Gastrocnemius medialis (tissue), 4 donors: ENCODE results near the gene GALNT2. TPM values are rescaled to one million over a fixed set of nuclear protein-coding genes. Genes with fewer than 3 reads are reported as not detected.

Experiments used
- ATAC-seq, 2 donors: fragments of 150-250 bp; one replicate each; pipeline ENCODE4 v1.9.1; 2016
- DNase-seq, 2 donors: peaks; one replicate each; pipeline ENCODE4 v3.0.0-alpha.2; 2019
- H3K27ac ChIP-seq, 4 donors: fragments of 200-600 bp; sonication (generic); 1 replicate in 1 of 4; 2 replicates in 3 of 4; pipeline ENCODE4 v1.5.1; 2016 to 2018; ENCODE audit warnings: mild to moderate bottlenecking in 2 of 4, moderate library complexity in 1 of 4
- H3K27me3 ChIP-seq, 3 donors: fragments of 200-600 bp; sonication (generic) in 2 of 3; 1 replicate in 1 of 3; 2 replicates in 2 of 3; pipeline versions ENCODE4 v1.5.1 to v1.6.0; 2016 to 2019; ENCODE audit warnings: mild to moderate bottlenecking in 1 of 3, moderate library complexity in 1 of 3
- H3K36me3 ChIP-seq, 2 donors: fragments of 200-600 bp; sonication (generic) in 1 of 2; one replicate each; pipeline ENCODE4 v1.5.1; 2017 to 2018
- H3K4me1 ChIP-seq, 2 donors: fragments of 200-600 bp; sonication (generic) in 1 of 2; one replicate each; pipeline ENCODE4 v1.5.1; 2016 to 2017; ENCODE audit warnings: mild to moderate bottlenecking in 2 of 2
- H3K4me3 ChIP-seq, 4 donors: fragments of 200-600 bp; sonication (generic) in 3 of 4; 1 replicate in 1 of 4; 2 replicates in 3 of 4; pipeline ENCODE4 v1.5.1; 2016 to 2019; ENCODE audit warnings: mild to moderate bottlenecking in 2 of 4
- H3K9me3 ChIP-seq, 3 donors: fragments of 200-600 bp; sonication (generic) in 2 of 3; 1 replicate in 1 of 3; 2 replicates in 2 of 3; pipeline ENCODE4 v1.5.1; 2016 to 2019
- POLR2A ChIP-seq, 2 donors: fragments of 450-650 bp; IDR thresholded peaks; one replicate each; pipeline ENCODE4 v1.6.1; 2017; ENCODE audit warnings: antibody characterized with exemption in 2 of 2, mild to moderate bottlenecking in 2 of 2, moderate library complexity in 2 of 2
- in situ Hi-C, 4 donors: fragments of 200-750 bp; cut with MboI; loops; one replicate each; pipeline versions ENCODE4 v1.15.0 to v1.8.0; 2017; ENCODE audit warnings: low sequenced_read_pairs in 4 of 4
- intact Hi-C: fragments of 100-400 bp; cut with DNase I; formaldehyde crosslinking; loops from one replicate; pipeline ENCODE4 v1.15.1; 2023; ENCODE audit warnings: low total_unique reads
- total RNA-seq, 4 donors: library from RNA; depleted of rRNA; stranded (reverse); fragments of >200 nt; gene quantifications; one replicate each; pipeline versions ENCODE4 v1.1.0 to v1.2.3, GENCODE V29; 2016
- TF ChIP-seq, protein P1 (sequence below), 5 experiments: fragments of 450-650 bp in 3 of 5; fragments of 200-600 bp in 2 of 5; sonication (generic) in 2 of 5; IDR thresholded peaks in 4 of 5; conservative IDR thresholded peaks in 1 of 5; 1 replicate in 4 of 5; 2 replicates in 1 of 5; pipeline ENCODE4 v1.5.1; 2016 to 2019; ENCODE audit warnings: antibody characterized with exemption in 5 of 5, mild to moderate bottlenecking in 3 of 5, moderate library complexity in 3 of 5

GALNT2 gene
- total RNA-seq, 4 donors from 2014 or later, result 73.7 to 106 (median 78.3) TPM

DNA sequence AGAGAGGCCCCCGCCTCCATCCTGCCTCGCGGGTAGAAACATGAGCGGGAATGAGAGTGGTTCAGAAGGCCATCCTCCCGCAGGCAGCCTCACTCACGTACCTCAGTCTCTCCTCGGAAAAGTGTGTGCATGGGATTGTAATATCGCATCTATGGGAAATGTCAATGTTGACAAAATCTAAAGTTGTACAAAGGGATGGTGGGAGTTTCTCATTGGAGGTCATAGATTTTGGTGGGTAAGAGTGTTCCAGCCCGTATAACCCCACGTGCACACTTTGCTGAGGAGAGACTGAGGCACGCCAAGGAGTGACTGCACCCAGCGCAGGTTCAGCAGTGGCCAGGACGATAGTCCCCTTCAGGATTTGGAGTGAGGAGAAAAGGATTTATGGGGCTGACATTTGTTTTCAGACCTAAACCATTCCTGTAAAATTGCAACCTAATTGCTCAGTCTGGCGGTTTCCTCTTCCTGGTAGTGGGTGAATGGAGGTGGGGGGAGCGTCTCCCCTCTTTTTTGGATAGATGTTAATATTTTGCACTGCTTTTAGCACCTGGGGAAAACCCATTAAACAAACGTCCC lies 59.6 kb downstream of the GALNT2 start:
- TF ChIP-seq POLR2A (IDR thresholded peaks at IDR 0.05), result no peak
- TF ChIP-seq, protein P1, sequence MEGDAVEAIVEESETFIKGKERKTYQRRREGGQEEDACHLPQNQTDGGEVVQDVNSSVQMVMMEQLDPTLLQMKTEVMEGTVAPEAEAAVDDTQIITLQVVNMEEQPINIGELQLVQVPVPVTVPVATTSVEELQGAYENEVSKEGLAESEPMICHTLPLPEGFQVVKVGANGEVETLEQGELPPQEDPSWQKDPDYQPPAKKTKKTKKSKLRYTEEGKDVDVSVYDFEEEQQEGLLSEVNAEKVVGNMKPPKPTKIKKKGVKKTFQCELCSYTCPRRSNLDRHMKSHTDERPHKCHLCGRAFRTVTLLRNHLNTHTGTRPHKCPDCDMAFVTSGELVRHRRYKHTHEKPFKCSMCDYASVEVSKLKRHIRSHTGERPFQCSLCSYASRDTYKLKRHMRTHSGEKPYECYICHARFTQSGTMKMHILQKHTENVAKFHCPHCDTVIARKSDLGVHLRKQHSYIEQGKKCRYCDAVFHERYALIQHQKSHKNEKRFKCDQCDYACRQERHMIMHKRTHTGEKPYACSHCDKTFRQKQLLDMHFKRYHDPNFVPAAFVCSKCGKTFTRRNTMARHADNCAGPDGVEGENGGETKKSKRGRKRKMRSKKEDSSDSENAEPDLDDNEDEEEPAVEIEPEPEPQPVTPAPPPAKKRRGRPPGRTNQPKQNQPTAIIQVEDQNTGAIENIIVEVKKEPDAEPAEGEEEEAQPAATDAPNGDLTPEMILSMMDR (IDR thresholded peaks at IDR 0.05 in 4 of 5, conservative IDR thresholded peaks at IDR 0.05 in 1 of 5), result no peak
- H3K27ac ChIP-seq, result no peak overlapping the region
- DNase-seq (no peak), ATAC-seq (no peak)
- H3K4me1 ChIP-seq, result peaks cover 48 to 62% of the 10 kb centered on the region in 2 donors
- intact Hi-C loops (no loop called here), in situ Hi-C loops (no loop called here)
- H3K36me3 ChIP-seq, result no peaks in the 10 kb centered on the region
- no peak overlapping the region for H3K4me3 ChIP-seq
- H3K9me3 ChIP-seq, result no peaks in the 10 kb centered on the region
- H3K27me3 ChIP-seq, result no peaks in the 10 kb centered on the region

DNA sequence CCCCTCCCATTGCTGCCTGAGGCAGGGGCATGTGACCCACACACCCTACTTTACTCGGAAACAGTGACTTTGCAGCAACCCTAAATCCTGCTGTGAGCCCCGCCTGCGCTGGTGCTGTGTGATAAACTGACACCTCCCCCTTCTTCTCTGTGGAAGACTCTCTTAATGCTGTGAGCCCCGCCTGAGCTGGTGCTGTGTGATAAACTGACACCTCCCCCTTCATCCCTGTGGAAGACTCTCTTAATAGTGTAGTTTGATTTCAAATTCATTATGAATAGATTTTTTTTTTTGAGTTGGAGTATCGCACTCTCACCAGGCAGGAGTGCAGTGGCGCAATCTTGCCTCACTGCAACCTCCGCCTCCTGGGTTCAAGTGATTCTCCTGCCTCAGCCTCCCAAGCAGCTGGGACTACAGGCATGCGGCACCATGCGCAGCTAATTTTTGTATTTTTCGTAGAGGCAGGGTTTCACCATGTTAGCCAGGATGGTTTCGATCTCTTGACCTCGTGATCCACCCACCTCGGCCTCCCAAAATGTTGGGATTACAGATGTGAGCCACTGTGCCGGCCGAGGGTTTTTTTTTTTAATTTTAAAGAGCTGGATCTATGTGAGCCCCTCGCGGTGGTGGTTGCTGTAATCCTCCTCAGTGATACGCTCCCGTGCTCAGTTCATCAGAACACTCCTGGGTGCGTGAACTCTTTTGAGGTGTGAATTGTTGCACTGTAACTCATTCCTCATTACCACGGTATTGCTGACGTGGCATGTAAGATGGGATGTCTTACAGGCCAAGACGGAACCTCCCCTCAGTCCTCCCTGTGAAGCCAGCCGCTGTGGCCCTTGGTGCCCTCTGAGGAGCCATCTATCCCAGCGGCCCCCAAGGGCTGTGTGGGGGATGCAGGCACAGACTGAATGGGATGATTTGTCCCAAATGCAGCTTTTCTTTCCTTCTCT lies 60.3 kb downstream of the GALNT2 start:
- no peak overlapping the region for H3K27ac ChIP-seq
- H3K9me3 ChIP-seq, result no peaks in the 10 kb centered on the region
- intact Hi-C loops, result no loop called here
- TF ChIP-seq, protein P1 (IDR thresholded peaks at IDR 0.05 in 4 of 5, conservative IDR thresholded peaks at IDR 0.05 in 1 of 5), result no peak
- TF ChIP-seq POLR2A (IDR thresholded peaks at IDR 0.05), result no peak
- ATAC-seq (no peak), DNase-seq (no peak)
- H3K4me3 ChIP-seq, result no peak overlapping the region
- H3K4me1 ChIP-seq, result peaks cover 45 to 54% of the 10 kb centered on the region in 2 donors
- H3K27me3 ChIP-seq, result no peaks in the 10 kb centered on the region
- H3K36me3 ChIP-seq, result no peaks in the 10 kb centered on the region
- in situ Hi-C loops, result no loop called here

DNA sequence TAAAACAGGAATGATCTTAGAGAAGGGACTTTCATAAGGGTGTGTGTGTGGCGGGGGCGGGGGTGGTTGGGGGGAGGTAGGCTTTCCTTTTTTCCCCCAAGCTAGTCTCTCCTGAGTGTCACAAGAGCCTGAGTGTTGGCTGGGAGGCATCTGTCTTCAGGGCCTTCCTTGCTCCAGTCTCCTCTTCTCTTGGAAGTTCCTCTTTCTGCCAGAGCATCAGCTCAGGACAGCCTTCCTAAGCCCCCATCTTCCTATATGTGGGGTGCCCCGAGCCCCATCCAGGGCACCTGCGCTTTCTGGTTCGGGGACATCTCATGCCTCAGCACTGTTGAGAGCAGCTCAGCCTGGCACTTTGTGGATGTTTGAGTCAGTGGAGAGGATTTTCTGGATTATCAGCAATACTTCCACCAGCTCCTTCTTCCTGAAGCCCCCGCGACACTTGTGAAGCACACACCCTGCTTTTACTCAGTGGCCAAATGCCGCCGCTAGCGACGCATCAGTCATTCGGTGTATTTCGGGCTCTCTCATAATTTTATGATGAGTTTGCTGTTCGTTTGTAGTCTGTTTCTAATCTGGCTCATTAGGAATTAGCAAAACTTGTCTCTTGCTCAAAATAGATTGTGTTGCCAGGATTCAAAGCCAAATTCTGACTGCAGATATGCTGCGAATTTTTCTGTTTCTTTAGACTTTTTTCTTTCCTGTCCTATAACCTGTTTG lies 61.7 kb downstream of the GALNT2 start:
- H3K27me3 ChIP-seq, result no peaks in the 10 kb centered on the region
- DNase-seq (no peak), ATAC-seq (no peak)
- intact Hi-C loops, result no loop called here
- no peak overlapping the region for H3K27ac ChIP-seq
- in situ Hi-C loops, result no loop called here
- no peaks in the 10 kb centered on the region for H3K36me3 ChIP-seq
- H3K4me1 ChIP-seq, result peaks cover 34 to 43% of the 10 kb centered on the region in 2 donors
- TF ChIP-seq, protein P1 (IDR thresholded peaks at IDR 0.05 in 4 of 5, conservative IDR thresholded peaks at IDR 0.05 in 1 of 5), result no peak
- TF ChIP-seq POLR2A (IDR thresholded peaks at IDR 0.05), result no peak
- H3K9me3 ChIP-seq, result no peaks in the 10 kb centered on the region
- no peak overlapping the region for H3K4me3 ChIP-seq

DNA sequence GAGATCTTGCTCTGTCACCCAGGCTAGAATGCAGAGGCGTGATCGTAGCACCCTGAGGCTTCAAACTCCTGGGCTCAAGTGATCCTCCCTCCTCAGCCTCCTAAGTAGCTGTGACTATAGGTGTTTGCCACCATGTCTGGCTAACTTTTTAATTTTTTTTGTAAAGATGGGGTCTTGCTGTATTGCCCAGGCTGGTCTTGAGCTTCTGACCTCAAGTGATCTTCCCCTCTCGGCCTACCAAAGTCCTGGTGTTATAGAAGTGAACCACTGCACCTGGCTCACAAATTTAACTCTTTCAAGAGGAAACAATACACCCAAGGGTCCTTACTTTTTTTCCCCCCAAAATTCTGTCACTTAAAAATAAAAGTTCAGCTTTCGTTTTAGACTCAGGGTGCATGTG lies 62.3 kb downstream of the GALNT2 start:
- Histone ChIP-seq H3K36me3 (no peaks in the 10 kb centered on the region), H3K4me3 (no peak overlapping the region), H3K9me3 (no peaks in the 10 kb centered on the region), H3K4me1 (peaks cover 30 to 39% of the 10 kb centered on the region in 2 donors), H3K27ac (no peak overlapping the region), H3K27me3 (no peaks in the 10 kb centered on the region)
- ATAC-seq, result no peak
- DNase-seq, result no peak
- intact Hi-C loops (no loop called here), in situ Hi-C loops (no loop called here)
- TF ChIP-seq, protein P1 (IDR thresholded peaks at IDR 0.05 in 4 of 5, conservative IDR thresholded peaks at IDR 0.05 in 1 of 5), result no peak
- no peak for TF ChIP-seq POLR2A (IDR thresholded peaks at IDR 0.05)
